ENCODE results near the gene DAPK1. TPM values are rescaled to one million over a fixed set of nuclear protein-coding genes. Genes with fewer than 3 reads are reported as not detected.

The DAPK1 gene
- total and polyA plus RNA-seq, 2 donors (not counting 3 experiments of a cell fraction or from before 2014, with no cell fraction given) = 58.9 to 119 TPM

- Histone ChIP-seq H3K27me3 (ENCODE audit: control insufficient read depth in 2 of 2, insufficient read depth in 2 of 2, low read length in 2 of 2) (no peaks in the 10 kb centered on the region), H3K36me3 (ENCODE audit: control insufficient read depth in 2 of 2, extremely low read depth in 1 of 2, insufficient read depth in 2 of 2, low read length in 2 of 2) (peaks cover 0 to 16% of the 10 kb centered on the region in 2 experiments), H3K4me2 (ENCODE audit: insufficient read depth, low read length) (no peak overlapping the region), H4K20me1 (replicated peaks; ENCODE audit: control insufficient read depth, extremely low read depth, insufficient read depth, low read length) (no peaks in the 10 kb centered on the region), H3K9me1 (replicated peaks; ENCODE audit: control insufficient read depth, extremely low read depth, insufficient read depth, low read length) (no peaks in the 10 kb centered on the region), H3K79me2 (ENCODE audit: control insufficient read depth, insufficient read depth, low read length) (no peaks in the 10 kb centered on the region), H3K27ac (ENCODE audit: insufficient read depth, low read depth, low read length) (no peak overlapping the region), H3K9ac (replicated peaks; ENCODE audit: extremely low read depth, insufficient read depth, low read length) (no peak overlapping the region), H3K4me1 (ENCODE audit: control insufficient read depth, extremely low read depth, insufficient read depth, low read length) (peaks cover under 1% of the 10 kb centered on the region), H3K9me3 (replicated peaks; ENCODE audit: control insufficient read depth, insufficient read depth, low read length) (no peaks in the 10 kb centered on the region), H3K4me3 (replicated peaks in 1 of 3; ENCODE audit: insufficient read depth in 1 of 3, low read depth in 1 of 3, low read length in 3 of 3) (no peak overlapping the region), H2AFZ (ENCODE audit: low read depth, low read length) (no peak overlapping the region)
- BruUV-seq (replicated peaks) = no TSS peak
- CTCF ChIA-PET = interaction anchor here (0.7 to 1.5 kb wide), 2 partner anchors 10 to 14 kb away, joined by 3 to 4 read pairs; no protein-coding TSS in a partner anchor
- FAIRE-seq (no peak), DNase-seq (ENCODE audit: low read depth, low spot score) (no peak)
- POLR2A ChIA-PET = no interaction called here
- no peak for TF ChIP-seq POLR2A (IDR thresholded peaks at IDR 0.05; ENCODE audit: low read depth, low read length)
- dilution Hi-C loops (cut with MboI; ENCODE audit: extremely low pct_ligation_motif_present, low sequenced_read_pairs) (no loop called here), intact Hi-C loops (cut with micrococcal nuclease) (no loop called here)
These were observed 115.8 kb downstream of the DAPK1 start for GRCh38 chr9:87613265-87614111.

GRCh38 chr9:87614397-87614796, 116.7 kb downstream of the DAPK1 start:
- H3K79me2 ChIP-seq (ENCODE audit: control insufficient read depth, insufficient read depth, low read length) = no peaks in the 10 kb centered on the region
- no peak overlapping the region for H3K27ac ChIP-seq (ENCODE audit: insufficient read depth, low read depth, low read length)
- intact Hi-C loops (cut with micrococcal nuclease) (no loop called here), dilution Hi-C loops (cut with MboI; ENCODE audit: extremely low pct_ligation_motif_present, low sequenced_read_pairs) (no loop called here)
- H3K4me3 ChIP-seq (replicated peaks in 1 of 3; ENCODE audit: insufficient read depth in 1 of 3, low read depth in 1 of 3, low read length in 3 of 3) = no peak overlapping the region
- ChIA-PET POLR2A (no interaction called here), CTCF (interaction anchor here (0.7 to 1.5 kb wide), 2 partner anchors 9 to 15 kb away, joined by 3 to 4 read pairs; no protein-coding TSS in a partner anchor)
- FAIRE-seq (no peak), DNase-seq (ENCODE audit: low read depth, low spot score) (no peak)
- no TSS peak for BruUV-seq (replicated peaks)
- H3K27me3 ChIP-seq (ENCODE audit: control insufficient read depth in 2 of 2, insufficient read depth in 2 of 2, low read length in 2 of 2) = no peaks in the 10 kb centered on the region
- no peak overlapping the region for H3K9ac ChIP-seq (replicated peaks; ENCODE audit: extremely low read depth, insufficient read depth, low read length)
- no peak overlapping the region for H3K4me2 ChIP-seq (ENCODE audit: insufficient read depth, low read length)
- TF ChIP-seq GATA2 (IDR thresholded peaks at IDR 0.05; ENCODE audit: insufficient read depth, insufficient read length, low read depth, low read length) (no peak), CTCF (IDR thresholded peaks at IDR 0.05; ENCODE audit: extremely low read depth in 1 of 2, insufficient read depth in 1 of 2, low read depth in 1 of 2, low read length in 2 of 2) (no peak), EZH2 (IDR thresholded peaks at IDR 0.05; ENCODE audit: borderline replicate concordance, low read depth, low read length, severe bottlenecking) (no peak), MAX (IDR thresholded peaks at IDR 0.05; ENCODE audit: insufficient read depth, insufficient read length) (no peak), POLR2A (IDR thresholded peaks at IDR 0.05; ENCODE audit: low read depth, low read length) (no peak), MYC (IDR thresholded peaks at IDR 0.05; ENCODE audit: low read depth, low read length) (no peak), POLR2AphosphoS5 (IDR thresholded peaks at IDR 0.05; ENCODE audit: insufficient read depth, low read depth, low read length) (no peak)
- no peaks in the 10 kb centered on the region for H3K9me1 ChIP-seq (replicated peaks; ENCODE audit: control insufficient read depth, extremely low read depth, insufficient read depth, low read length)
- H4K20me1 ChIP-seq (replicated peaks; ENCODE audit: control insufficient read depth, extremely low read depth, insufficient read depth, low read length) = no peaks in the 10 kb centered on the region
- no peaks in the 10 kb centered on the region for H3K4me1 ChIP-seq (ENCODE audit: control insufficient read depth, extremely low read depth, insufficient read depth, low read length)
- H3K36me3 ChIP-seq (ENCODE audit: control insufficient read depth in 2 of 2, extremely low read depth in 1 of 2, insufficient read depth in 2 of 2, low read length in 2 of 2) = peaks cover 0 to 18% of the 10 kb centered on the region in 2 experiments
- H3K9me3 ChIP-seq (replicated peaks; ENCODE audit: control insufficient read depth, insufficient read depth, low read length) = no peaks in the 10 kb centered on the region
- H2AFZ ChIP-seq (ENCODE audit: low read depth, low read length) = no peak overlapping the region
